ENCODE results near the gene EP400. TPM values are rescaled to one million over a fixed set of nuclear protein-coding genes. Genes with fewer than 3 reads are reported as not detected.

Gene EP400
- polyA plus RNA-seq, 1 donor from 2014 or later = 11.1 TPM

DNA sequence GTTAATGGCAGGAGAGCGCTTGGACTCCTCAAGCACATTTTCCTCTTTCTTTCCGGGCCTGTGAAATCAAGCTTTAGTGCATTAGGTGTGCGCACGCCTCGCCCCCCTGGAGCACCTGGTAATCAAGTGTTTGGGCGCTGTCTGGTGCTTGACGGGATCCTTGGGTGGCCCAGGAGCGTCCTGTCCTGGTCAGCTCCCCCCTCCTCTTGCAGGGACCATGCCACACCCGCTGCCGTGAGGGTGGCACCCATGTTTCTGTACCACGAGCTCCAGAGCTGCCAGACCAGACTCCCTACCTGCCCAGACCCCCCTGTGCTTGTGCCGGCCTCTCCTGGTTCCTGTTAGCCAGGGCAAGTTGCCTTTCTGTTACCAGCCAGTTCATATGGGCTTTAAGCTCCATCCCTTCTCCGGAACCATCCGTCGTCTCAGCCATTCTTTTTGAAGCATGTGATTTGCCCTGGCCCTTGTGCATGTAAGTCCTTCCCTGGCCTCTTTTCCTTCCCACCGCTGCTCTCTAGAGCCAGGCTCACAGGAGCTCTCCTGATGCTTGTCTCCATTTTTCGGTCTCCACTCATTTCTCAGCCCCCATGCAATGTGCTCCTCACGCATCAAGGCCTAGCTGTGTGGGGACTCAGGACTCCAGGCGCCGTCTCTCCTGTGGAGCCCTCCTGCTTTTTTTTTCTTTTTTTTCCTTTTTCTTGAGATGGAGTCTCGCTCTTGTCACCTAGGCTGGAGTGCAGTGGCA is 66.1 kb downstream of the EP400 start:
- Mint-ChIP-seq H3K4me1 (peaks cover 0 to 4% (median 0%) of the 10 kb centered on the region in 3 donors), H3K4me3 (peak overlapping the region in 1 of 4 donors; percentile 55), H3K27me3 (no peaks in the 10 kb centered on the region), H3K9me3 (no peaks in the 10 kb centered on the region), H3K27ac (no peak overlapping the region), H3K36me3 (peaks cover 6% of the 10 kb centered on the region)

GRCh38 chr12:132018193-132018916 is 68.6 kb downstream of the EP400 start:
- Mint-ChIP-seq H3K4me1 (peaks cover 0 to 4% (median 0%) of the 10 kb centered on the region in 3 donors), H3K36me3 (peaks cover 2% of the 10 kb centered on the region), H3K4me3 (no peak overlapping the region), H3K9me3 (no peaks in the 10 kb centered on the region), H3K27me3 (no peaks in the 10 kb centered on the region), H3K27ac (no peak overlapping the region)

DNA sequence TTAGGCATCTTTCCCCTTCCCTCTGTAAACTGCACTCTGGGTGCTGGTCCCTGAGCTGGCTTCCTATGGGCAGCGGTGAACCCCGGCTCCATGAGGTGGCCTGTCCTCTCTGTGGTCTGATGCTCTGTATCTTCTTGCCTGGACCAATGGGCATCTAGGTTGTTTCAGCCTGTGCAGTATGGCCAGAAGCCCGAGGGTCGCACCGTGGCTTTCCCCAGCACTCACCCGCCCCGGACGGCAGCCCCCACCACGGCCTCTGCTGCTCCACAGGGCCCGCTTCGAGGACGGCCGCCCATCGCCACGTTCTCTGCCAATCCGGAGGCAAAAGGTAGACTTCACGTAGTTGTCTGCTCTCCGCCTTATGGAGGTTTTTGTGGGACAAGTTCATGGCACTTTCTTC is 70.1 kb downstream of the EP400 start:
- H3K9me3 Mint-ChIP-seq = no peaks in the 10 kb centered on the region
- H3K27ac Mint-ChIP-seq = no peak overlapping the region
- H3K4me1 Mint-ChIP-seq = peaks cover 0 to 4% (median 0%) of the 10 kb centered on the region in 3 donors
- no peaks in the 10 kb centered on the region for H3K27me3 Mint-ChIP-seq
- H3K4me3 Mint-ChIP-seq = no peak overlapping the region
- H3K36me3 Mint-ChIP-seq = peaks cover 2% of the 10 kb centered on the region

DNA sequence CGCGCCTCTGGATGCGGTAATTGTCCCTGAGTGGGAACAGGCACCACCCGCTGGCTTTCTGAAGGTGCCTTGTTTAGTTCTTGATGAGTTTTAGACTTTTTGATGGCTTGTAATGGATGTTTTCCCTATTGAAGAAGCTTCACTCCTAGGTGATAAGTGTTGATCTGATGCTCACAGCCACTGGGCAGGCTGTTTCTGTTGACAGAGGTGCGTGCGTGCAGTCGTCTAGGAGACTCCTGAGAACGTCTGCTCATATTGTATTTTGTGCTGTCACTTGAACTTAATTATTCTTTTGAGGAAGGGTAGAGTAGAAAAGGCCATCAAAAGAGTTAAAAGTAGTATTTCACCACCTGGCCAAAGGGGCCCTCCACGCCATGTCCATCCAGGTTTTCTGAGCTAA is 70.5 kb downstream of the EP400 start:
- peaks cover 2% of the 10 kb centered on the region for H3K36me3 Mint-ChIP-seq
- no peak overlapping the region for H3K4me3 Mint-ChIP-seq
- H3K4me1 Mint-ChIP-seq = peaks cover 0 to 4% (median 0%) of the 10 kb centered on the region in 3 donors
- no peaks in the 10 kb centered on the region for H3K27me3 Mint-ChIP-seq
- H3K27ac Mint-ChIP-seq = no peak overlapping the region
- no peaks in the 10 kb centered on the region for H3K9me3 Mint-ChIP-seq

DNA sequence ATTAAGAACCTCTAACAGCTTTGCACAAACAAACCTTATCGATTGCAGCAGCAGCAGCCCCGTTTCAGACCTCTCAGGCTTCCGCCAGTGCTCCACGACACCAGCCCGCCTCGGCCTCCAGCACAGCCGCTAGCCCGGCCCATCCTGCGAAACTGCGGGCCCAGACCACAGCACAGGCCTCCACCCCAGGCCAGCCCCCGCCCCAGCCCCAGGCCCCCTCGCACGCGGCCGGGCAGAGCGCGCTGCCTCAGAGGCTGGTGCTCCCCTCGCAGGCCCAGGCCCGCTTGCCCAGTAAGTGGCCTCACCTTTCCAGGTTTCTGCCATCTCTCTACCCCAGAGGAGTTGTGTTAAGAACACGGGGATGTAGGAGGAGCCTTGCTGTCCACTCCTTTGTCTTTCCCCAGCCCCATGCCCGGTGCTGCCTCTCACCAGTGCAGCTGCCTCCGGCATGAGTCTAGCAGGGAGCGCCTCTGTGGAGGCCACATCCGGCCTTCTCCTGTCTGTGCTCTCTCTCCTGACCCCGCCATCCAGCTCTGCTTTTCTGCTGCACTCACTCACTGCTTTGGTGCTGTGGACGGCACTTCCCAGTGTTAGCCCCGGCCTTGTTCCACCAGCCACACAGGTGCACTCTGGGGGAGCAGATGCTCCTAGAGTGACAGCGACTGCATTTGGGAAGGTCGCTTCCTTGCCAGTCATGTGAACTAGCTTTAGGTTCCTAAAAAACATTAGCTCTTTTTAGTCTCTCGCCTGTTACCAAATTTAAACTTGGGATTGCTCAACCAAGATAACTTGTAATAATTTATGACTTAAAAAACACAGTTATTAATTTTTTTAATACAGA is 71.5 kb downstream of the EP400 start:
- peaks cover 0 to 4% (median 0%) of the 10 kb centered on the region in 3 donors for H3K4me1 Mint-ChIP-seq
- peaks cover 2% of the 10 kb centered on the region for H3K36me3 Mint-ChIP-seq
- no peak overlapping the region for H3K4me3 Mint-ChIP-seq
- H3K27ac Mint-ChIP-seq = no peak overlapping the region
- H3K9me3 Mint-ChIP-seq = no peaks in the 10 kb centered on the region
- H3K27me3 Mint-ChIP-seq = no peaks in the 10 kb centered on the region

GRCh38 chr12:132021965-132022364 is 72.2 kb downstream of the EP400 start:
- no peaks in the 10 kb centered on the region for H3K27me3 Mint-ChIP-seq
- H3K4me3 Mint-ChIP-seq = no peak overlapping the region
- no peaks in the 10 kb centered on the region for H3K9me3 Mint-ChIP-seq
- H3K27ac Mint-ChIP-seq = no peak overlapping the region
- peaks cover 0 to 4% (median 0%) of the 10 kb centered on the region in 3 donors for H3K4me1 Mint-ChIP-seq
- peaks cover 2% of the 10 kb centered on the region for H3K36me3 Mint-ChIP-seq

- H3K4me3 Mint-ChIP-seq = no peak overlapping the region
- no peaks in the 10 kb centered on the region for H3K9me3 Mint-ChIP-seq
- H3K4me1 Mint-ChIP-seq = peaks cover 0 to under 1% (median 0%) of the 10 kb centered on the region in 3 donors
- H3K36me3 Mint-ChIP-seq = peaks cover 2% of the 10 kb centered on the region
- peak overlapping the region in 1 of 3 donors; percentile 31 for H3K27ac Mint-ChIP-seq
- H3K27me3 Mint-ChIP-seq = no peaks in the 10 kb centered on the region
Observed at GRCh38 chr12:132023658-132024057, 73.9 kb downstream of the EP400 start.

- Mint-ChIP-seq H3K4me1 (no peaks in the 10 kb centered on the region), H3K9me3 (no peaks in the 10 kb centered on the region), H3K27me3 (no peaks in the 10 kb centered on the region), H3K27ac (no peak overlapping the region), H3K36me3 (peaks cover 2% of the 10 kb centered on the region), H3K4me3 (no peak overlapping the region)
Observed at GRCh38 chr12:132024758-132025157, 75.0 kb downstream of the EP400 start.

DNA sequence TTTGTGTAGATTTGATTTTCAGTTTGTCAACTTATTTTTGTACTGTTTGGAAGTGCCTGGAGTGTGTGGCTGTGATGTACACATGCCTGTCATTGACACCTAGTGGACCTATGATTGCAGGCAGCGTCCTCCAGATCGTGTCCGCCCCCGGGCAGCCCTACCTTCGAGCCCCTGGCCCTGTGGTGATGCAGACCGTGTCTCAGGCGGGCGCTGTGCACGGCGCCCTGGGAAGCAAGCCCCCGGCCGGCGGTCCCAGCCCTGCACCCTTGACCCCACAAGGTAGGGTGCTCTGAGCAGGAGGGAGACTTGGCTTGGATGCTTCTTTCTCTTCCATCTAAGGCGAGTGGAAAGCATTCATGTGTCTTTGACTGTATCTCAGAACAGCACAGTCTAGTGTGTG is 75.8 kb downstream of the EP400 start:
- H3K9me3 Mint-ChIP-seq = no peaks in the 10 kb centered on the region
- H3K4me3 Mint-ChIP-seq = no peak overlapping the region
- H3K27me3 Mint-ChIP-seq = no peaks in the 10 kb centered on the region
- H3K4me1 Mint-ChIP-seq = no peaks in the 10 kb centered on the region
- peaks cover 2% of the 10 kb centered on the region for H3K36me3 Mint-ChIP-seq
- no peak overlapping the region for H3K27ac Mint-ChIP-seq

DNA sequence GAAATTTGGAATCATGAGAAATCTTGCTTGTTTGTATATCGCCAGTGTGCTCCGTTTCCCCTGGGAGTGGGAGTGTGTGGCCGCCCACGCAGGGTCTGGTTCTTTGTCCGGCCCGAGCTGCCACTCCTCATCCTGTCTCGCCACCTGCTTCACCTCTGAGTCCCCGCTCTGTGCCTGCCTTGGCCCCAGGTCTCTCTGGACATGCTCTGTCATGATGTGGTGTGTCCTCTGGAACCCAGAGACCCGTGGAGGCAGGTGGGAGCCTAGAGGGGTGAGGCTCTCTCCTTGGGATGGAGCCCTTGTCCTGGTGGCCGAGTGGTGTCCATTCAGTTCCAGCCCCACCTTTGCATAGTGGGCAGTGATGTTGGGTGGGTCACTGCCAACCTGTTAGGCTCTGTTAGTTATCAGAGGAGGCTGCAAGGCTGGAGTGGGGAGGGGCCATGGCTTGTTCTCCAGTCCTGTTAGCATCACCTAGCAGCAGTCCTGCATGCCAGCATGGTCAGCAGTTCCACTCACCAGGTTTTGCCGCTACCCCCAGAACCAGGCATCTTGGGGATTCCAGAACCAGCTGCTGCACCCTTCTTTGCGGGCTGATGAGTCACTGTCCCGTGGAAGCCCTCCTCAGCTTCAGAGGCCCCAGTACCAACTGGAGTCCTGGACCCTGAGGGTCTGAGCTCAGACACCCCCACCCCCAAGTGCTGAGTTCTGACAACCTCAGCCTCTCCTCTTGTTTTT is 76.5 kb downstream of the EP400 start:
- no peak overlapping the region for H3K27ac Mint-ChIP-seq
- no peaks in the 10 kb centered on the region for H3K27me3 Mint-ChIP-seq
- no peak overlapping the region for H3K4me3 Mint-ChIP-seq
- H3K9me3 Mint-ChIP-seq = no peaks in the 10 kb centered on the region
- no peaks in the 10 kb centered on the region for H3K4me1 Mint-ChIP-seq
- peaks cover 1% of the 10 kb centered on the region for H3K36me3 Mint-ChIP-seq

DNA sequence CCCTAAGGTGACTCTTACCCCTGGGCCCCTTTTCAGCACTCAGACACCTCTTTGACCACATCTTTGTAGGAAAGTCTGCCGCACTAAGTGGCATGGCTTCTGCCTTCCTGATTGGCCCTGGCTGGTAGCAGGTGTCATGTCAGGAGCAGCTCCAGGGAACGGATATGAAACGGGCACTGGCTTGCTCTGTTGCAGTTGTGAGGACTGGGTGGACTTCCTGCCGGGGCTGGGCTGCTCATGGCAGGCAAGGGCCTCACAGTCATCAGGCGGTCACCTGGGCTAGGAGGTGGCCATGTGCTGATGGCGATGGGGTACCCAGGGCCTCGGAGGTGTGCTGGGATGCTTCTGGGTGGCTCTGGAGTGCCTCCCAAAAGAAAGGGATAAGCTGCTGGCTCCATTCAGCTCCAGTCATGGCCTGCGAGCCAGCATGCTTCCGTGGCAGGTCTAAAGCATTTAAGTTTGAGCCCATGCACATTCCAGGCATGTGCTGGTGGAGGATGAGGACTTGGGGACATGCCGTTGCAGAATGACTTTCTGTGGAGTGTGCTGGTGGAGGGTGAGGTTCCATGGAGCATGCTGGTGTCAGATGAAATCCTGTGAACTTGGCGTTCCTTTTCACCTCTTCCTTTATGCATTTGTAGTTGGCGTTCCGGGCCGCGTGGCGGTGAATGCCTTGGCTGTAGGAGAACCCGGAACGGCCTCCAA is 77.2 kb downstream of the EP400 start:
- no peaks in the 10 kb centered on the region for H3K9me3 Mint-ChIP-seq
- no peak overlapping the region for H3K27ac Mint-ChIP-seq
- H3K4me3 Mint-ChIP-seq = no peak overlapping the region
- no peaks in the 10 kb centered on the region for H3K27me3 Mint-ChIP-seq
- H3K36me3 Mint-ChIP-seq = peaks cover 1% of the 10 kb centered on the region
- no peaks in the 10 kb centered on the region for H3K4me1 Mint-ChIP-seq

- H3K36me3 Mint-ChIP-seq = peaks cover 3% of the 10 kb centered on the region
Observed at GRCh38 chr12:132027636-132028035, 77.9 kb downstream of the EP400 start.

GRCh38 chr12:132028111-132028510 is 78.4 kb downstream of the EP400 start:
- Mint-ChIP-seq H3K4me1 (no peaks in the 10 kb centered on the region), H3K9me3 (no peaks in the 10 kb centered on the region), H3K4me3 (no peak overlapping the region), H3K27ac (no peak overlapping the region), H3K36me3 (peaks cover 3% of the 10 kb centered on the region), H3K27me3 (no peaks in the 10 kb centered on the region)

More at GRCh38 chr12:132027636-132028035, 77.9 kb downstream of the EP400 start:
- Mint-ChIP-seq H3K27ac (no peak overlapping the region), H3K4me3 (no peak overlapping the region), H3K9me3 (no peaks in the 10 kb centered on the region), H3K27me3 (no peaks in the 10 kb centered on the region), H3K4me1 (no peaks in the 10 kb centered on the region)
